HepG2 (cell line): Measurements from ENCODE around the gene PFAS. TPM values are rescaled to one million over a fixed set of nuclear protein-coding genes. Genes with fewer than 3 reads are reported as not detected.

Source experiments
- ATAC-seq: fragments of 200-7000 bp; cut with Tn5 transposase; 3 replicates; pipeline ENCODE4 v1.9.1; 2020; ENCODE audit warnings: mild to moderate bottlenecking, moderate library complexity
- BruUV-seq: library from RNA; stranded (reverse); fragments of 400-500 nt; replicated peaks from 2 replicates; lab custom pipeline; 2021; lab: Mats Ljungman, UMichigan
- CTCF ChIA-PET: fragments of 300-600 bp; formaldehyde crosslinking; extraction: SDS; loops from one replicate; lab custom pipeline; 2021; ENCODE audit warnings: low total read pairs, inconsistent platforms, low intra/inter-chr PET ratio; lab: Yijun Ruan, JAX
- POLR2A ChIA-PET: fragments of 350-600 bp; sonication (Branson Sonifier 250); formaldehyde crosslinking; loops from one replicate; lab custom pipeline; 2020; ENCODE audit warnings: antibody characterized with exemption, inconsistent platforms; lab: Yijun Ruan, JAX
- DNase-seq: peaks from one replicate; pipeline ENCODE4 v3.0.0-alpha.2; 2015; ENCODE audit warnings: low spot score
- FAIRE-seq: peaks from 3 replicates; lab custom pipeline; 2011; peaks lifted over from hg19 to GRCh38; lab: Jason Lieb, UNC
- H2AFZ ChIP-seq: one replicate; pipeline ENCODE4 v1.6.1; 2011; ENCODE audit warnings: low read length, inconsistent platforms
- H3K27ac ChIP-seq: fragments of 300-600 bp; 3 replicates; pipeline ENCODE4 v1.8.0; 2011; ENCODE audit warnings: mixed run types, mild to moderate bottlenecking, mixed read lengths, low read length, inconsistent platforms; ENCODE audit not compliant: insufficient read depth; ENCODE audit errors: extremely low read length
- H3K27me3 ChIP-seq, 2 experiments: fragments of 200-600 bp in 1 of 2; 2 replicates in 1 of 2; 3 replicates in 1 of 2; pipeline versions ENCODE4 v1.6.0 to v1.8.0; 2011; ENCODE audit warnings: low read length in 2 of 2, mild to moderate bottlenecking in 2 of 2, moderate library complexity in 2 of 2, inconsistent platforms in 1 of 2; ENCODE audit not compliant: insufficient read depth in 2 of 2, control insufficient read depth in 1 of 2
- H3K36me3 ChIP-seq, 2 experiments: fragments of 200-600 bp in 1 of 2; replicated peaks in 1 of 2; 2 replicates in 1 of 2; 3 replicates in 1 of 2; pipeline versions ENCODE4 v1.5.1 to v1.8.0; 2011; ENCODE audit warnings: low read length in 2 of 2, inconsistent platforms in 1 of 2; ENCODE audit not compliant: insufficient read depth in 2 of 2, control insufficient read depth in 1 of 2
- H3K4me1 ChIP-seq: 2 replicates; pipeline ENCODE4 v1.5.1; 2012; ENCODE audit warnings: low read length, inconsistent platforms; ENCODE audit not compliant: insufficient read depth
- H3K4me2 ChIP-seq: 2 replicates; pipeline ENCODE4 v1.6.0; 2011; ENCODE audit warnings: low read depth, low read length, inconsistent platforms
- H3K4me3 ChIP-seq, 3 experiments: fragments of 200-600 bp in 1 of 3; sonication (generic), shearing (Covaris generic) in 1 of 3; replicated peaks in 1 of 3; 2 replicates each; pipeline ENCODE4 v1.5.1; 2011 to 2016; ENCODE audit warnings: low read length in 3 of 3, inconsistent platforms in 2 of 3, low read depth in 2 of 3, mild to moderate bottlenecking in 2 of 3, control low read depth in 1 of 3, mixed read lengths in 1 of 3; ENCODE audit not compliant: insufficient read depth in 1 of 3
- H3K79me2 ChIP-seq: one replicate; pipeline ENCODE4 v1.6.1; 2011; ENCODE audit warnings: low read length, inconsistent platforms; ENCODE audit not compliant: insufficient read depth
- H3K9ac ChIP-seq: 2 replicates; pipeline ENCODE4 v1.6.0; 2011; ENCODE audit warnings: mild to moderate bottlenecking, low read depth, low read length, inconsistent platforms; ENCODE audit not compliant: insufficient read depth
- H3K9me3 ChIP-seq: 2 replicates; pipeline ENCODE4 v1.5.1; 2012; ENCODE audit warnings: mild to moderate bottlenecking, low read length
- H4K20me1 ChIP-seq: 2 replicates; pipeline ENCODE4 v1.6.0; 2011; ENCODE audit warnings: inconsistent platforms, mild to moderate bottlenecking, low read length, moderate library complexity; ENCODE audit not compliant: insufficient read depth
- BRD4 ChIP-seq: sonication (generic); formaldehyde crosslinking; IDR thresholded peaks from 2 replicates; pipeline ENCODE4 v1.4.0; 2020; ENCODE audit warnings: missing genetic modification reagents
- MXI1 ChIP-seq: IDR thresholded peaks from 3 replicates; pipeline ENCODE4 v1.6.1; 2012; ENCODE audit warnings: low read depth, low read length, inconsistent platforms, borderline replicate concordance
- NFYB ChIP-seq: sonication (generic); formaldehyde crosslinking; IDR thresholded peaks from 2 replicates; pipeline ENCODE4 v1.4.0; 2020; ENCODE audit warnings: missing genetic modification reagents
- PHF20 ChIP-seq: sonication (generic); formaldehyde crosslinking; IDR thresholded peaks from 2 replicates; pipeline ENCODE4 v1.5.0; 2020; ENCODE audit warnings: mild to moderate bottlenecking, missing genetic modification reagents
- PITX1 ChIP-seq: sonication (generic); formaldehyde crosslinking; IDR thresholded peaks from 2 replicates; pipeline ENCODE4 v1.5.1; 2020; ENCODE audit warnings: mild to moderate bottlenecking, missing genetic modification reagents
- SCMH1 ChIP-seq: sonication (generic); formaldehyde crosslinking; IDR thresholded peaks from 2 replicates; pipeline ENCODE4 v1.9.0; 2021; ENCODE audit warnings: missing genetic modification reagents, mild to moderate bottlenecking, borderline replicate concordance
- SP5 ChIP-seq: IDR thresholded peaks from 2 replicates; pipeline ENCODE4 v1.6.1; 2016; ENCODE audit warnings: low read depth, borderline replicate concordance
- ZFP37 ChIP-seq: sonication (generic); formaldehyde crosslinking; IDR thresholded peaks from 2 replicates; pipeline ENCODE4 v1.4.0; 2020; ENCODE audit warnings: missing genetic modification reagents, borderline replicate concordance
- ZNF10 ChIP-seq: sonication (generic); formaldehyde crosslinking; IDR thresholded peaks from 2 replicates; pipeline ENCODE4 v1.4.0; 2020; ENCODE audit warnings: mild to moderate bottlenecking, low read depth, missing genetic modification reagents, borderline replicate concordance
- ZNF350 ChIP-seq: sonication (generic); formaldehyde crosslinking; IDR thresholded peaks from 2 replicates; pipeline ENCODE4 v1.4.0; 2020; ENCODE audit warnings: mild to moderate bottlenecking, low read depth, missing genetic modification reagents, borderline replicate concordance
- ZNF782 ChIP-seq: sonication (generic); formaldehyde crosslinking; IDR thresholded peaks from 2 replicates; pipeline ENCODE4 v1.4.0; 2020; ENCODE audit warnings: missing genetic modification reagents, mild to moderate bottlenecking, borderline replicate concordance
- ZSCAN25 ChIP-seq: sonication (generic); formaldehyde crosslinking; IDR thresholded peaks from 2 replicates; pipeline ENCODE4 v1.8.0; 2022; ENCODE audit warnings: mild to moderate bottlenecking, missing genetic modification reagents
- WGBS: methylation state at CpG from one replicate; pipeline ENCODE4 v1.1.6; 2017; ENCODE audit warnings: low lambda C conversion rate; 5-methylcytosine and 5-hydroxymethylcytosine counted together
- in situ Hi-C: cut with HindIII; loops from 2 replicates; pipeline ENCODE4 v1.10.0; 2017; ENCODE audit warnings: low pct_unique_long_range_greater_than_20kb; ENCODE audit not compliant: extremely low pct_ligation_motif_present
- intact Hi-C: fragments of 100-400 bp; cut with micrococcal nuclease; formaldehyde crosslinking; loops from one replicate; pipeline ENCODE4 v1.10.0; 2022; ENCODE audit not compliant: unreplicated experiment
- polyA plus RNA-seq, 8 experiments: library from polyadenylated mRNA; depleted of rRNA in 3 of 8; stranded (reverse) in 7 of 8; unstranded in 1 of 8; fragments of >200 nt; fragmentation: Illumina TruSeq in 4 of 8; extraction: Trizol in 4 of 8; gene quantifications; 2 replicates each; pipeline versions ENCODE4 v1.2.1 to v1.2.3, GENCODE V29; 2011 to 2016; ENCODE audit warnings: low read depth in 4 of 8, missing spikeins in 1 of 8, mixed read lengths in 1 of 8; ENCODE audit not compliant: insufficient read depth in 1 of 8
- total RNA-seq, 5 experiments: library from RNA; depleted of rRNA; stranded (reverse); fragments of >200 nt; fragmentation: Illumina TruSeq; extraction: Trizol; gene quantifications; 2 replicates each; pipeline ENCODE4 v1.2.3, GENCODE V29; 2016; ENCODE audit warnings: low read depth in 1 of 5
- TF ChIP-seq, protein P1 (sequence below): sonication (generic); formaldehyde crosslinking; IDR thresholded peaks from 2 replicates; pipeline ENCODE4 v1.9.0; 2022; ENCODE audit warnings: low read depth, missing genetic modification reagents
- TF ChIP-seq, protein P2 (sequence below): sonication (generic); formaldehyde crosslinking; IDR thresholded peaks from 2 replicates; pipeline ENCODE4 v1.4.0; 2020; ENCODE audit warnings: mild to moderate bottlenecking, missing genetic modification reagents
- TF ChIP-seq, protein P3 (sequence below): sonication (generic); formaldehyde crosslinking; IDR thresholded peaks from 2 replicates; pipeline ENCODE4 v1.5.0; 2020; ENCODE audit warnings: mild to moderate bottlenecking, missing genetic modification reagents, borderline replicate concordance

The PFAS gene
- total and polyA plus RNA-seq, 2 of the 13 experiments (the other 11 are each of a cell fraction or from before 2014, with no cell fraction given), result 49.4 to 58.2 TPM

DNA sequence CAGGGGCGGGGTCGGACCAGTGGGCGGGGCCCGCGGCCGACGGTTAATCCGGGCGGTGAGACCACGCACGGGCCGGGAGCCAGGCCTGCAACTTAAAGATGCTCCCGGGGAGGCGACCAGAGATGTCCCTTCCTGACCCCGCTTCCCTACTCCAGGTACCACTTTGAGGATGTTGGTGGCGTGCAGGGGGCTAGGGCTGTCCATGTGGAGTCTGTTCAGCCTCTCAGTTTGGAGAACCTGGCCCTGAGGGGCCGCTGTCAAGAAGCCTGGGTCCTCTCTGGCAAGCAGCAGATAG lies 40.0 kb downstream of the PFAS start:
- in situ Hi-C loops, result loop anchor here (5.0 kb wide), 1 partner anchor 42 kb away; the partner anchor contains the start of genes CTC1 and PFAS
- TF ChIP-seq MXI1 (0 out of 3 replicates have a peak, but pooled peaks have one; percentile 1), ZSCAN25 (CRISPR knock-in tag) (0 out of 2 replicates have a peak, but pooled peaks have one; percentile 2), BRD4 (CRISPR knock-in tag) (0 out of 2 replicates have a peak, but pooled peaks have one; percentile 10), SCMH1 (CRISPR knock-in tag) (no peak), PHF20 (CRISPR knock-in tag) (no peak), ZNF10 (CRISPR knock-in tag) (no peak), ZFP37 (CRISPR knock-in tag) (0 out of 2 replicates have a peak, but pooled peaks have one; percentile 28), SP5 (CRISPR knock-in tag) (0 out of 2 replicates have a peak, but pooled peaks have one; percentile 48), ZNF782 (CRISPR knock-in tag) (0 out of 2 replicates have a peak, but pooled peaks have one; percentile 11), ZNF350 (CRISPR knock-in tag) (no peak), NFYB (CRISPR knock-in tag) (0 out of 2 replicates have a peak, but pooled peaks have one; percentile 17), PITX1 (no peak; the same call in 1 of the 2 replicates)
- TF ChIP-seq, protein P1, sequence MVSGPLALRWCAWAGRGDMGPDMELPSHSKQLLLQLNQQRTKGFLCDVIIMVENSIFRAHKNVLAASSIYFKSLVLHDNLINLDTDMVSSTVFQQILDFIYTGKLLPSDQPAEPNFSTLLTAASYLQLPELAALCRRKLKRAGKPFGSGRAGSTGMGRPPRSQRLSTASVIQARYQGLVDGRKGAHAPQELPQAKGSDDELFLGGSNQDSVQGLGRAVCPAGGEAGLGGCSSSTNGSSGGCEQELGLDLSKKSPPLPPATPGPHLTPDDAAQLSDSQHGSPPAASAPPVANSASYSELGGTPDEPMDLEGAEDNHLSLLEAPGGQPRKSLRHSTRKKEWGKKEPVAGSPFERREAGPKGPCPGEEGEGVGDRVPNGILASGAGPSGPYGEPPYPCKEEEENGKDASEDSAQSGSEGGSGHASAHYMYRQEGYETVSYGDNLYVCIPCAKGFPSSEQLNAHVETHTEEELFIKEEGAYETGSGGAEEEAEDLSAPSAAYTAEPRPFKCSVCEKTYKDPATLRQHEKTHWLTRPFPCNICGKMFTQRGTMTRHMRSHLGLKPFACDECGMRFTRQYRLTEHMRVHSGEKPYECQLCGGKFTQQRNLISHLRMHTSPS (CRISPR knock-in tag), result no peak
- TF ChIP-seq, protein P2, sequence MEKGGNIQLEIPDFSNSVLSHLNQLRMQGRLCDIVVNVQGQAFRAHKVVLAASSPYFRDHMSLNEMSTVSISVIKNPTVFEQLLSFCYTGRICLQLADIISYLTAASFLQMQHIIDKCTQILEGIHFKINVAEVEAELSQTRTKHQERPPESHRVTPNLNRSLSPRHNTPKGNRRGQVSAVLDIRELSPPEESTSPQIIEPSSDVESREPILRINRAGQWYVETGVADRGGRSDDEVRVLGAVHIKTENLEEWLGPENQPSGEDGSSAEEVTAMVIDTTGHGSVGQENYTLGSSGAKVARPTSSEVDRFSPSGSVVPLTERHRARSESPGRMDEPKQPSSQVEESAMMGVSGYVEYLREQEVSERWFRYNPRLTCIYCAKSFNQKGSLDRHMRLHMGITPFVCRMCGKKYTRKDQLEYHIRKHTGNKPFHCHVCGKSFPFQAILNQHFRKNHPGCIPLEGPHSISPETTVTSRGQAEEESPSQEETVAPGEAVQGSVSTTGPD, result no peak
- TF ChIP-seq, protein P3, sequence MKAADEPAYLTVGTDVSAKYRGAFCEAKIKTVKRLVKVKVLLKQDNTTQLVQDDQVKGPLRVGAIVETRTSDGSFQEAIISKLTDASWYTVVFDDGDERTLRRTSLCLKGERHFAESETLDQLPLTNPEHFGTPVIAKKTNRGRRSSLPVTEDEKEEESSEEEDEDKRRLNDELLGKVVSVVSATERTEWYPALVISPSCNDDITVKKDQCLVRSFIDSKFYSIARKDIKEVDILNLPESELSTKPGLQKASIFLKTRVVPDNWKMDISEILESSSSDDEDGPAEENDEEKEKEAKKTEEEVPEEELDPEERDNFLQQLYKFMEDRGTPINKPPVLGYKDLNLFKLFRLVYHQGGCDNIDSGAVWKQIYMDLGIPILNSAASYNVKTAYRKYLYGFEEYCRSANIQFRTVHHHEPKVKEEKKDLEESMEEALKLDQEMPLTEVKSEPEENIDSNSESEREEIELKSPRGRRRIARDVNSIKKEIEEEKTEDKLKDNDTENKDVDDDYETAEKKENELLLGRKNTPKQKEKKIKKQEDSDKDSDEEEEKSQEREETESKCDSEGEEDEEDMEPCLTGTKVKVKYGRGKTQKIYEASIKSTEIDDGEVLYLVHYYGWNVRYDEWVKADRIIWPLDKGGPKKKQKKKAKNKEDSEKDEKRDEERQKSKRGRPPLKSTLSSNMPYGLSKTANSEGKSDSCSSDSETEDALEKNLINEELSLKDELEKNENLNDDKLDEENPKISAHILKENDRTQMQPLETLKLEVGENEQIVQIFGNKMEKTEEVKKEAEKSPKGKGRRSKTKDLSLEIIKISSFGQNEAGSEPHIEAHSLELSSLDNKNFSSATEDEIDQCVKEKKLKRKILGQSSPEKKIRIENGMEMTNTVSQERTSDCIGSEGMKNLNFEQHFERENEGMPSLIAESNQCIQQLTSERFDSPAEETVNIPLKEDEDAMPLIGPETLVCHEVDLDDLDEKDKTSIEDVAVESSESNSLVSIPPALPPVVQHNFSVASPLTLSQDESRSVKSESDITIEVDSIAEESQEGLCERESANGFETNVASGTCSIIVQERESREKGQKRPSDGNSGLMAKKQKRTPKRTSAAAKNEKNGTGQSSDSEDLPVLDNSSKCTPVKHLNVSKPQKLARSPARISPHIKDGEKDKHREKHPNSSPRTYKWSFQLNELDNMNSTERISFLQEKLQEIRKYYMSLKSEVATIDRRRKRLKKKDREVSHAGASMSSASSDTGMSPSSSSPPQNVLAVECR (CRISPR knock-in tag), result 0 out of 2 replicates have a peak, but pooled peaks have one; percentile 7
- TF ChIP-seq, all 625 proteins: peak for 8
- POLR2A ChIA-PET, result interaction anchor here (0.7 to 2.3 kb wide), 15 partner anchors 12 to 342 kb away, joined by 3 to 20 read pairs (median 4); partner anchors contain the start of genes CTC1, KRABD2, MYH10 and NDEL1
- H3K27me3 ChIP-seq, result no peaks in the 10 kb centered on the region
- peak overlapping the region; percentile 77 for H3K9ac ChIP-seq
- FAIRE-seq (no peak), DNase-seq (no peak), ATAC-seq (no peak; the same call in 1 of the 3 replicates)
- H3K4me2 ChIP-seq, result peak overlapping the region; percentile 90
- peak overlapping the region; percentile 76 to 86 (median 78) for H3K4me3 ChIP-seq
- intact Hi-C loops, result no loop called here
- BruUV-seq, result no TSS peak
- no peak overlapping the region for H2AFZ ChIP-seq
- peak overlapping the region; percentile 76 for H3K27ac ChIP-seq
- H3K79me2 ChIP-seq, result peaks cover 3% of the 10 kb centered on the region
- CTCF ChIA-PET, result no interaction called here
- H4K20me1 ChIP-seq, result no peaks in the 10 kb centered on the region
- 20% methylated on average over 1 of the region's 17 CpGs for WGBS
- H3K4me1 ChIP-seq, result peaks cover 62% of the 10 kb centered on the region
- H3K9me3 ChIP-seq, result no peaks in the 10 kb centered on the region
- H3K36me3 ChIP-seq, result no peaks in the 10 kb centered on the region
